Left ventricle myocardium inferior (tissue), 1 donor: ENCODE data around the gene KCNMA1. TPM values are rescaled to one million over a fixed set of nuclear protein-coding genes. Genes with fewer than 3 reads are reported as not detected.

Source experiments
- DNase-seq: peaks from one replicate; pipeline ENCODE4 v3.0.0-alpha.2; 2020
- H3K27ac ChIP-seq: fragments of 200-600 bp; replicated peaks from 2 replicates; pipeline ENCODE4 v1.8.0; 2021
- H3K27me3 ChIP-seq: fragments of 200-600 bp; 2 replicates; pipeline ENCODE4 v1.8.0; 2021; ENCODE audit warnings: low read depth
- H3K36me3 ChIP-seq: fragments of 200-600 bp; 2 replicates; pipeline ENCODE4 v1.8.0; 2021
- H3K4me1 ChIP-seq: fragments of 200-600 bp; 2 replicates; pipeline ENCODE4 v1.8.0; 2021
- H3K4me3 ChIP-seq: fragments of 200-600 bp; 2 replicates; pipeline ENCODE4 v1.8.0; 2021; ENCODE audit warnings: mild to moderate bottlenecking, moderate library complexity
- H3K9me3 ChIP-seq: fragments of 200-600 bp; replicated peaks from 2 replicates; pipeline ENCODE4 v1.8.0; 2021
- intact Hi-C: fragments of 100-400 bp; cut with micrococcal nuclease; formaldehyde crosslinking; loops from one replicate; pipeline ENCODE4 v1.11.0; 2022
- total RNA-seq: library from RNA; stranded (reverse); fragmentation: NEBNext Ultra II Directional; extraction: Animal tissue kit (Norgen Biotek cat#: 25700); gene quantifications from one replicate; pipeline ENCODE4 v1.2.1, GENCODE V29; 2021
- TF ChIP-seq, protein P1 (sequence below): fragments of 200-600 bp; IDR thresholded peaks from 2 replicates; pipeline ENCODE4 v1.8.0; 2021; ENCODE audit warnings: antibody characterized with exemption, mild to moderate bottlenecking, borderline replicate concordance
- donor health status: DM: no; HTN: yes; CAD: no; lungs with severe emphysema.

Gene KCNMA1
- total RNA-seq, 1 donor from 2014 or later, result 1.8 TPM

DNA sequence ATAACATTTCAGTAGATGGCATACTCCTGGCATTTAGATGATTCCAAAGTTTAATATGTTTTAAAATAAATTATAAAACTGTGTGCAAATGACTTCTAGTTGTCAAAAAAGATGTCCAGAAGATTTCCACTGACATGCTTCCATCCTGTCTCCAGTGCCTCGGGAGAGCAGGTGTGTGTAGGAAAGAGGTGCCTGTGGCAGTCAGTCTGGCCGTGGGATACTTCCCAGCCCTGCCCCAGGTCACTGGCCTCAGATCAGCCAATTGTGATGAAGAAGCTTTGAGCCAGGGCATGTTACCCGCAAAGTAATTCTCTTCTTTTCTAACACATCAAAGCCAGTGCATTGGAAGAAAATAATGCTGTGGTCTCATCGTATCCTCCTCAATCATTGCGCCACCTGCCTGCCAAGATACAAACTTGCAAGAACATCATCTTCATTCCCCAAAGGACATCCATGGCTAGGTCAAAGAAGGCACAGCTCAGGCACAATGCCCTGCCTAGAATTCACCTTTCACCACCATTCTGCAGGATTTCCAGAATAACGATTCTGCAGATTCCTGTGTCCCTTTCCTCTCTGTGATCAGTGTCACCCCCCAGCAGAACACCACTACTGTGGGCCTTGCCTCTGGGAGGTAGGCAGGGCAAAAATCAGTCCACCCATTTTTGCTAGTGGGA is 6.3 kb upstream of the KCNMA1 start:
- Histone ChIP-seq H3K4me3 (no peak overlapping the region), H3K27ac (no peak overlapping the region), H3K27me3 (peaks cover 86% of the 10 kb centered on the region), H3K9me3 (no peaks in the 10 kb centered on the region), H3K4me1 (no peaks in the 10 kb centered on the region), H3K36me3 (no peaks in the 10 kb centered on the region)
- no peak for DNase-seq
- intact Hi-C loops, result loop anchor here (5.0 kb wide), 2 partner anchors 257 to 472 kb away; no protein-coding TSS in a partner anchor
- TF ChIP-seq, protein P1, sequence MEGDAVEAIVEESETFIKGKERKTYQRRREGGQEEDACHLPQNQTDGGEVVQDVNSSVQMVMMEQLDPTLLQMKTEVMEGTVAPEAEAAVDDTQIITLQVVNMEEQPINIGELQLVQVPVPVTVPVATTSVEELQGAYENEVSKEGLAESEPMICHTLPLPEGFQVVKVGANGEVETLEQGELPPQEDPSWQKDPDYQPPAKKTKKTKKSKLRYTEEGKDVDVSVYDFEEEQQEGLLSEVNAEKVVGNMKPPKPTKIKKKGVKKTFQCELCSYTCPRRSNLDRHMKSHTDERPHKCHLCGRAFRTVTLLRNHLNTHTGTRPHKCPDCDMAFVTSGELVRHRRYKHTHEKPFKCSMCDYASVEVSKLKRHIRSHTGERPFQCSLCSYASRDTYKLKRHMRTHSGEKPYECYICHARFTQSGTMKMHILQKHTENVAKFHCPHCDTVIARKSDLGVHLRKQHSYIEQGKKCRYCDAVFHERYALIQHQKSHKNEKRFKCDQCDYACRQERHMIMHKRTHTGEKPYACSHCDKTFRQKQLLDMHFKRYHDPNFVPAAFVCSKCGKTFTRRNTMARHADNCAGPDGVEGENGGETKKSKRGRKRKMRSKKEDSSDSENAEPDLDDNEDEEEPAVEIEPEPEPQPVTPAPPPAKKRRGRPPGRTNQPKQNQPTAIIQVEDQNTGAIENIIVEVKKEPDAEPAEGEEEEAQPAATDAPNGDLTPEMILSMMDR, result peak; percentile 56

DNA sequence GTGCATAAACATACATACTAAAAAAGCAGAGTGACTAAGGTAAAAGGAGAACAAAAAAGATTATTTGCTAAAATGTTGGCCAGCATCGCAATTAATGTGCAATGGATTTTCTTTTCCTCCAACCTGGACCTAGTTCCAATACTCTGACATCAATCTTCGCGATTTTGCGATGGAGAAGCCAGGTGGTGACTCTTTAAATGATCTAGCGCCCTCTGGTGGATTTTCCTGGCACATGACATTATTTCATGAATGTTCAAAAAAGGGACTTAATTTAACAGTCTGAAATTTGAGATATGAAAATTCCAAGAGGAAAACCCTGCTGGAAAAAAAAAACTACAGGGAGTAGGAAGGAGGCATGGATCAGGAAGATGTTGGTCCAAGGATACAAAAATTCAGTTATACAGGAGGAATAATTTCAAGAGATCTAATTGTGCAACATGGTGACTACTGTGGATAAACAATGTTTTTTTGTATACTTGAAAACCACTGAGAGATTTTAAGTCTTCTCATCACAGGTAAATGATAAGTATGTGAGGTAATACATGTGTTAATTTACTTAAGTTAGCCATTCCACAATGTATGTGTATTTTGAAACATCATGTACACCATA is 4.3 kb upstream of the KCNMA1 start:
- Histone ChIP-seq H3K4me1 (peaks cover 7% of the 10 kb centered on the region), H3K4me3 (no peak overlapping the region), H3K27ac (no peak overlapping the region), H3K27me3 (peaks cover 85% of the 10 kb centered on the region), H3K36me3 (no peaks in the 10 kb centered on the region), H3K9me3 (no peaks in the 10 kb centered on the region)
- TF ChIP-seq, protein P1, result peak; percentile 84
- intact Hi-C loops, result loop anchor here (5.0 kb wide), 2 partner anchors 255 to 470 kb away; no protein-coding TSS in a partner anchor
- DNase-seq, result no peak

- TF ChIP-seq, protein P1, result no peak
- Histone ChIP-seq H3K27me3 (peaks cover 85% of the 10 kb centered on the region), H3K36me3 (no peaks in the 10 kb centered on the region), H3K4me3 (no peak overlapping the region), H3K9me3 (no peaks in the 10 kb centered on the region), H3K4me1 (peaks cover 13% of the 10 kb centered on the region), H3K27ac (no peak overlapping the region)
- intact Hi-C loops, result loop anchor here (5.0 kb wide), 2 partner anchors 254 to 469 kb away; no protein-coding TSS in a partner anchor
- DNase-seq, result no peak
Observed at GRCh38 chr10:77641344-77641743, 3.7 kb upstream of the KCNMA1 start.

DNA sequence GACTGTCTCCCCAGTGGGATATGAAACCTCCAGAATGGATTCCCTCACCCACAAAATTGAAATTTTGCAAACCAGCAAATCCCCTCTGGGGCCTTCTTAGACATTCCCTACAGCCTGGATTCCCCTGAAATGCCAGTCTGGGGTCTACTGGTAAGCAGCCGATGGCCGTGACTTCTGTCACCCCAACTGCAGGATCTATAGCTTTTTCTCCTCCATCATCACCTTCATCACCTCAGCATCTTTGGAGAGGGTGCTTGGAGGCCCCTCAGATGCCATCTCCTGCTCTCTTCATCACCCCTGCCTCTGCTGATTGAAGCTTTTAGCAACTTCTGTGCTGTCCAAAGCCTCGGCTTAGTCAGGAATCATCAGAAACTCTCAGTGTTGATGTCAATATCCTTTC is 2.6 kb upstream of the KCNMA1 start:
- Histone ChIP-seq H3K4me1 (peaks cover 13% of the 10 kb centered on the region), H3K27ac (no peak overlapping the region)
- intact Hi-C loops, result loop anchor here (5.0 kb wide), 2 partner anchors 253 to 468 kb away; no protein-coding TSS in a partner anchor

DNA sequence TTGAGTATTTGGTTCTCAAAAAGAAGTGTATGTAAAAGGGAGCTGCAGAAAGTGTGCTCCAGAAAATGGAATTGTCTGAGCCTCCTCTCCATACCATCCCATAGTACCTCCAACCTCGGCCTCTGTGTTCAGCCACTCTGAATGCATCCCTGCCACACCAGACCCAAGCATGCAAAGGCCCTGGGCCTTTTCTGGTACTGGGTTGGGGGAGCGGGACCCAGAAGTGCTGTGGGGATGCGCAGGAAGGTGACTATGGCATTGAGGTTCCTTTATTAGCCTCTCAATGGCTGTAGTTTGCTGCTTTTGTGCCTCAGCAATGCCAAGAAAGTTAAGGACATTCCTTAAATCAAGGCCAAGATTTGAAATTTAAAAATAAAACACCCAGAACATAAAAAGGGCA is 2.1 kb upstream of the KCNMA1 start:
- no peaks in the 10 kb centered on the region for H3K36me3 ChIP-seq
- intact Hi-C loops, result loop anchor here (5.0 kb wide), 2 partner anchors 252 to 467 kb away; no protein-coding TSS in a partner anchor
- no peaks in the 10 kb centered on the region for H3K9me3 ChIP-seq
- no peak for DNase-seq
- H3K4me3 ChIP-seq, result no peak overlapping the region
- no peak overlapping the region for H3K27ac ChIP-seq
- H3K4me1 ChIP-seq, result peaks cover 13% of the 10 kb centered on the region
- H3K27me3 ChIP-seq, result peaks cover 86% of the 10 kb centered on the region
- TF ChIP-seq, protein P1, result no peak

More for the DNA sequence above, 2.6 kb upstream of the KCNMA1 start:
- H3K9me3 ChIP-seq, result no peaks in the 10 kb centered on the region
- peaks cover 85% of the 10 kb centered on the region for H3K27me3 ChIP-seq
- TF ChIP-seq, protein P1, result no peak
- H3K36me3 ChIP-seq, result no peaks in the 10 kb centered on the region
- no peak overlapping the region for H3K4me3 ChIP-seq
- no peak for DNase-seq
